PC-9 (cell line): ENCODE measurements around the gene KIF1C. TPM values are rescaled to one million over a fixed set of nuclear protein-coding genes. Genes with fewer than 3 reads are reported as not detected.
A peak's percentile ranks its signal among the peaks of the same experiment; 100 is the strongest.

Experiments
- BruUV-seq: library from RNA; stranded (reverse); fragments of 400-500 nt; replicated peaks from 2 replicates; lab custom pipeline; 2021; lab: Mats Ljungman, UMichigan
- CTCF ChIA-PET: fragments of 300-600 bp; sonication (Branson Sonifier 250); formaldehyde crosslinking; loops from one replicate; lab custom pipeline; 2022; ENCODE audit warnings: antibody characterized with exemption; lab: Charles Lee
- POLR2A ChIA-PET: fragments of 300-600 bp; sonication (Branson Sonifier 250); formaldehyde crosslinking; loops from one replicate; lab custom pipeline; 2022; ENCODE audit warnings: antibody characterized with exemption; ENCODE audit not compliant: unreplicated experiment; lab: Charles Lee
- DNase-seq, 2 experiments: peaks; one replicate each; pipeline versions ENCODE4 v3.0.0 to v3.0.0-alpha.2; 2015 to 2022; ENCODE audit warnings: mixed read lengths in 1 of 2
- H2AFZ ChIP-seq: fragments of 200-600 bp; sonication (generic); 2 replicates; pipeline ENCODE4 v1.8.1; 2017; ENCODE audit warnings: antibody characterized with exemption
- H3F3A ChIP-seq: fragments of 200-600 bp; sonication (generic); 2 replicates; pipeline ENCODE4 v1.8.1; 2017; ENCODE audit warnings: antibody characterized with exemption, mild to moderate bottlenecking, low read depth; ENCODE audit not compliant: insufficient read depth
- H3K27ac ChIP-seq: fragments of 200-600 bp; sonication (generic); 2 replicates; pipeline ENCODE4 v1.6.1; 2016; ENCODE audit warnings: mixed run types
- H3K27me3 ChIP-seq: fragments of 200-600 bp; sonication (generic); 2 replicates; pipeline ENCODE4 v1.6.1; 2016; ENCODE audit warnings: low read depth, mixed run types; ENCODE audit not compliant: insufficient read depth
- H3K36me3 ChIP-seq: fragments of 200-600 bp; sonication (generic); 2 replicates; pipeline ENCODE4 v1.6.1; 2016; ENCODE audit warnings: low read depth, mixed run types
- H3K4me1 ChIP-seq: fragments of 200-600 bp; sonication (generic); replicated peaks from 2 replicates; pipeline ENCODE4 v1.6.1; 2016; ENCODE audit warnings: mixed run types; ENCODE audit not compliant: insufficient read depth
- H3K4me2 ChIP-seq: fragments of 200-600 bp; sonication (generic); 2 replicates; pipeline ENCODE4 v1.6.1; 2017; ENCODE audit warnings: mixed run types
- H3K4me3 ChIP-seq: fragments of 200-600 bp; sonication (generic); 2 replicates; pipeline ENCODE4 v1.6.1; 2016; ENCODE audit warnings: mixed run types
- H3K79me2 ChIP-seq: fragments of 200-600 bp; sonication (generic); 2 replicates; pipeline ENCODE4 v1.6.1; 2017; ENCODE audit warnings: low read depth, mixed run types
- H3K9me2 ChIP-seq: fragments of 200-600 bp; sonication (generic); 2 replicates; pipeline ENCODE4 v1.8.1; 2017; ENCODE audit warnings: mild to moderate bottlenecking; ENCODE audit not compliant: insufficient read depth
- H3K9me3 ChIP-seq: fragments of 200-600 bp; sonication (generic); 2 replicates; pipeline ENCODE4 v1.8.1; 2016; ENCODE audit warnings: low read depth; ENCODE audit not compliant: insufficient read depth
- H4K20me1 ChIP-seq: fragments of 200-600 bp; sonication (generic); 2 replicates; pipeline ENCODE4 v1.8.1; 2017; ENCODE audit not compliant: insufficient read depth
- CTCF ChIP-seq: fragments of 200-600 bp; sonication (generic); conservative IDR thresholded peaks from 2 replicates; pipeline ENCODE4 v1.6.1; 2017; ENCODE audit warnings: mixed run types, antibody characterized with exemption, mild to moderate bottlenecking, moderate library complexity
- EZH2 ChIP-seq: fragments of 200-600 bp; sonication (generic); IDR thresholded peaks from 2 replicates; pipeline ENCODE4 v1.8.0; 2017; ENCODE audit warnings: antibody characterized with exemption, low read depth
- intact Hi-C: fragments of 100-400 bp; cut with micrococcal nuclease; formaldehyde crosslinking; loops from one replicate; pipeline ENCODE4 v1.10.0; 2022; ENCODE audit not compliant: unreplicated experiment
- total RNA-seq: library from RNA; stranded (reverse); gene quantifications from 2 replicates; pipeline ENCODE4 v1.2.3, GENCODE V29; 2021

The KIF1C gene
- total RNA-seq, 1 experiment from 2014 or later: 215 TPM

DNA sequence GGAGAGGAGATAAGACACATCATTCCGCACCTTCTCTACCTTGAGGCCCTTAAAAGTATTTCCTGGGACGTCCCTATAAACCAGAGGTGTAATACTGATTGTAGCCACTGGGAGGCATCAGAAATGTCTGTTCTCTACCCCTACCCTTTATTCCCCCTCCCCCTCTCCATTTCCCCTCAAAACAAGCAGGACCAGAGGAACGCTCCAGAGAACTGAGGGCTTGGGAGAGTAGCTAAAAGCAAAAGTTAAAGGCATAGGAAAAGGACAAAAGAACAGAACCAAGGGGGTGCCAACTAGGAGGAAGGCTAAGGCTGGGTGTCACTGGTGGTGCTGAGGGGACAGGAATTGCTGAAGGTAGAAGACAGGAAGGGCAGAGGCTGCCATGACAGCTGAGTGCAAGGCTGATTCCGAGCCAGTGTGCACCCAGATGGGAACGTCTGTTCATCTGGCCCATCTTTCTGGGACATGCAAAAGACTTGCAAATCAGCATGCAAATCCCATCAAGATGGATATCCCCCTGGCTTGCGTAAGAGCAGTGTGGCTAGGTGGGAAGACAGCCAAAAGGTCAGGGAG, 17.0 kb upstream of the KIF1C start:
- TF ChIP-seq EZH2 (no peak), CTCF (peak; percentile 98)
- no peaks in the 10 kb centered on the region for H3K9me2 ChIP-seq
- H3K27me3 ChIP-seq: no peaks in the 10 kb centered on the region
- peaks cover 11% of the 10 kb centered on the region; the same call in 1 of the 2 replicates for H3F3A ChIP-seq
- intact Hi-C loops: loop anchor here (1.0 kb wide), 1 partner anchor 82 kb away; no protein-coding TSS in a partner anchor
- H3K27ac ChIP-seq: no peak overlapping the region
- no peak overlapping the region for H3K4me3 ChIP-seq
- no peaks in the 10 kb centered on the region for H3K36me3 ChIP-seq
- no peaks in the 10 kb centered on the region for H3K79me2 ChIP-seq
- H3K9me3 ChIP-seq: no peaks in the 10 kb centered on the region
- DNase-seq: no peak
- POLR2A ChIA-PET: no interaction called here
- no peak overlapping the region for H3K4me2 ChIP-seq
- BruUV-seq: no TSS peak
- H4K20me1 ChIP-seq: peaks cover 3% of the 10 kb centered on the region; the same call in 1 of the 2 replicates
- CTCF ChIA-PET: no interaction called here
- peaks cover 1% of the 10 kb centered on the region for H3K4me1 ChIP-seq
- H2AFZ ChIP-seq: no peak overlapping the region

GRCh38 chr17:4982305-4982704, 15.4 kb upstream of the KIF1C start:
- CTCF ChIA-PET: interaction anchor here (0.7 kb wide), 1 partner anchor 486 kb away, joined by 3 read pairs; no protein-coding TSS in a partner anchor
- intact Hi-C loops: no loop called here
- Histone ChIP-seq H3K27me3 (no peaks in the 10 kb centered on the region), H3K79me2 (no peaks in the 10 kb centered on the region), H3K27ac (no peak overlapping the region), H2AFZ (no peak overlapping the region), H3K9me3 (no peaks in the 10 kb centered on the region), H3K9me2 (no peaks in the 10 kb centered on the region), H3K4me1 (peaks cover 12% of the 10 kb centered on the region), H3K36me3 (no peaks in the 10 kb centered on the region), H3K4me3 (no peak overlapping the region), H4K20me1 (peaks cover 3% of the 10 kb centered on the region; the same call in 1 of the 2 replicates), H3F3A (peaks cover 22% of the 10 kb centered on the region), H3K4me2 (no peak overlapping the region)
- no TSS peak for BruUV-seq
- POLR2A ChIA-PET: interaction anchor here (0.5 kb wide), 1 partner anchor 74 kb away, joined by 3 read pairs; no protein-coding TSS in a partner anchor
- DNase-seq: no peak
- no peak for TF ChIP-seq EZH2
- no peak for TF ChIP-seq CTCF

DNA sequence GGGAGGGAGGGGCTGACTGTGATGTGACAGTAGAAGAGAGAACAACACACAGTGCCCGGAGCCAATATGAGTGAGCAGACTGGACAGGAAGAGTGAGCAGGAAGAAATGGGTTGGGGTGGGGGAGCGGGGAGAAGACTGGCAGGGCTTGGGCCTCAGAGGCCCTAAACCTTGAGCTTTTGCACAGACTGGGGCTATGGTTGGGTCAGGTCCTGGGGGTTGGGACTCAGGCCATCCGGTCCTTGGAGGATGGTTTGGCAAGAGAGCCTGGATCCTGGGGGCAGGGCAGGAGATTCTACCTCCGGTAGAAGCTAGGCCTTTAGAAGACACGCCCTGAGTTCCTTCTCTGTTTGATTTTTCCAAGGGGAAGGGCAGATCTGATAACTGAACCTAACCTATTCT, 11.3 kb upstream of the KIF1C start:
- Histone ChIP-seq H3K4me1 (peaks cover 23% of the 10 kb centered on the region), H3K9me2 (no peaks in the 10 kb centered on the region), H4K20me1 (no peaks in the 10 kb centered on the region), H3K79me2 (no peaks in the 10 kb centered on the region), H3K4me2 (peak overlapping the region; percentile 93), H3K27me3 (no peaks in the 10 kb centered on the region), H3F3A (peaks cover 35% of the 10 kb centered on the region), H3K9me3 (no peaks in the 10 kb centered on the region), H3K4me3 (peak overlapping the region; percentile 95), H2AFZ (peak overlapping the region; percentile 98), H3K36me3 (no peaks in the 10 kb centered on the region), H3K27ac (peak overlapping the region; percentile 25)
- TF ChIP-seq EZH2 (no peak), CTCF (no peak)
- no TSS peak for BruUV-seq
- DNase-seq: peak in 1 of 2 experiments; percentile 37
- POLR2A ChIA-PET: interaction anchor here (0.7 to 1.0 kb wide), 3 partner anchors 12 to 47 kb away, joined by 3 to 4 read pairs (median 4); partner anchors contain the start of genes KIF1C, RNF167, SLC25A11 and SPAG7
- CTCF ChIA-PET: interaction anchor here (1.1 to 2.0 kb wide), 2 partner anchors 18 to 78 kb away, joined by 5 to 10 read pairs; partner anchors contain the start of gene SPAG7
- intact Hi-C loops: no loop called here
